GM12878 (cell line): ENCODE results near the gene SORCS1. TPM values are rescaled to one million over a fixed set of nuclear protein-coding genes. Genes with fewer than 3 reads are reported as not detected.

ENCODE experiments used
- ATAC-seq: fragments of 200-7000 bp; cut with Tn5 transposase; 3 replicates; pipeline ENCODE4 v1.9.1; 2020; ENCODE audit warnings: mild to moderate bottlenecking, moderate library complexity
- BruUV-seq: library from RNA; stranded (reverse); fragments of 400-500 nt; replicated peaks from 2 replicates; lab custom pipeline; 2021; lab: Mats Ljungman, UMichigan
- CTCF ChIA-PET: fragments of 300-600 bp; sonication (Branson Sonifier 250); formaldehyde crosslinking; extraction: SDS; loops from one replicate; lab custom pipeline; 2021; ENCODE audit warnings: inconsistent platforms; lab: Yijun Ruan, JAX
- POLR2A ChIA-PET: fragments of 350-600 bp; formaldehyde crosslinking; extraction: SDS; loops from one replicate; lab custom pipeline; 2021; ENCODE audit warnings: inconsistent platforms; lab: Charles Lee
- RAD21 ChIA-PET: fragments of 300-600 bp; sonication (Branson Sonifier 250); formaldehyde crosslinking; loops from one replicate; lab custom pipeline; 2023; ENCODE audit warnings: antibody characterized with exemption; ENCODE audit not compliant: unreplicated experiment; lab: Charles Lee
- SMC1A ChIA-PET: fragments of 300-600 bp; sonication (Branson Sonifier 250); formaldehyde crosslinking; loops from one replicate; lab custom pipeline; 2023; ENCODE audit not compliant: unreplicated experiment, uncharacterized antibody; lab: Charles Lee
- DNase-seq: peaks from one replicate; pipeline ENCODE4 v3.0.0-alpha.2; 2011; ENCODE audit warnings: low read depth, low spot score
- FAIRE-seq: peaks from 3 replicates; lab custom pipeline; 2011; peaks lifted over from hg19 to GRCh38; lab: Jason Lieb, UNC
- H2AFZ ChIP-seq: 2 replicates; pipeline ENCODE4 v1.6.0; 2011; ENCODE audit warnings: low read depth, low read length, control low read depth; ENCODE audit not compliant: control insufficient read depth
- H3K27ac ChIP-seq: 2 replicates; pipeline ENCODE4 v1.5.1; 2011; ENCODE audit warnings: control low read depth; ENCODE audit not compliant: control insufficient read depth, insufficient read depth
- H3K27me3 ChIP-seq, 2 experiments: replicated peaks in 1 of 2; 2 replicates each; pipeline versions ENCODE4 v1.6.0 to v1.6.1; 2011; ENCODE audit warnings: low read length in 1 of 2; ENCODE audit not compliant: control insufficient read depth in 2 of 2, insufficient read depth in 2 of 2
- H3K36me3 ChIP-seq, 2 experiments: 2 replicates each; pipeline ENCODE4 v1.5.1; 2011; ENCODE audit warnings: low read length in 1 of 2; ENCODE audit not compliant: control insufficient read depth in 2 of 2, insufficient read depth in 2 of 2
- H3K4me1 ChIP-seq: 2 replicates; pipeline ENCODE4 v1.6.1; 2011; ENCODE audit warnings: mild to moderate bottlenecking, low read length, moderate library complexity, mixed read lengths; ENCODE audit not compliant: control insufficient read depth, insufficient read depth
- H3K4me2 ChIP-seq: 2 replicates; pipeline ENCODE4 v1.6.0; 2011; ENCODE audit warnings: control low read depth; ENCODE audit not compliant: control insufficient read depth, insufficient read depth
- H3K4me3 ChIP-seq: fragments of 200-600 bp; sonication (generic); 2 replicates; pipeline ENCODE4 v1.5.1; 2016
- H3K79me2 ChIP-seq: 2 replicates; pipeline ENCODE4 v1.6.0; 2011; ENCODE audit warnings: low read length; ENCODE audit not compliant: control insufficient read depth, insufficient read depth
- H3K9ac ChIP-seq: 2 replicates; pipeline ENCODE4 v1.8.0; 2011; ENCODE audit warnings: low read length, control low read depth, mixed read lengths; ENCODE audit not compliant: control insufficient read depth, insufficient read depth
- H3K9me3 ChIP-seq: replicated peaks from 3 replicates; pipeline ENCODE4 v1.5.1; 2011; ENCODE audit warnings: mild to moderate bottlenecking, low read length; ENCODE audit not compliant: control insufficient read depth, insufficient read depth
- H4K20me1 ChIP-seq: 2 replicates; pipeline ENCODE4 v1.6.0; 2011; ENCODE audit not compliant: control insufficient read depth, insufficient read depth
- ASH2L ChIP-seq: fragments of 300-600, 200-600 bp; sonication (generic); IDR thresholded peaks from 2 replicates; pipeline ENCODE4 v1.6.1; 2017; ENCODE audit warnings: low read depth, mild to moderate bottlenecking, borderline replicate concordance
- CHD1 ChIP-seq: IDR thresholded peaks from 2 replicates; pipeline ENCODE4 v1.6.1; 2012; ENCODE audit warnings: low read depth, low read length, improper control_type of control experiment
- MXI1 ChIP-seq: fragments of 150-350 bp; IDR thresholded peaks from 2 replicates; pipeline ENCODE4 v1.6.1; 2011; ENCODE audit warnings: low read depth, mild to moderate bottlenecking, inconsistent platforms, low read length, improper control_type of control experiment
- NFYB ChIP-seq: IDR thresholded peaks from 2 replicates; pipeline ENCODE4 v1.6.1; 2011; ENCODE audit warnings: low read depth, mild to moderate bottlenecking, low read length, improper control_type of control experiment, moderate library complexity; ENCODE audit not compliant: insufficient read depth
- POLR2A ChIP-seq: IDR thresholded peaks from 2 replicates; pipeline ENCODE4 v1.6.1; 2011; ENCODE audit warnings: low read depth, mild to moderate bottlenecking, low read length
- SMAD1 ChIP-seq: fragments of 450-650 bp; IDR thresholded peaks from 2 replicates; pipeline ENCODE4 v1.6.1; 2018; ENCODE audit warnings: mild to moderate bottlenecking, low read depth; ENCODE audit not compliant: partially characterized antibody
- SUZ12 ChIP-seq: fragments of 200-600 bp; sonication (generic); IDR thresholded peaks from one replicate; pipeline ENCODE4 v1.6.1; 2018; ENCODE audit warnings: antibody characterized with exemption, mild to moderate bottlenecking; ENCODE audit not compliant: unreplicated experiment
- TARDBP ChIP-seq: IDR thresholded peaks from 2 replicates; pipeline ENCODE4 v1.6.1; 2016; ENCODE audit warnings: borderline replicate concordance
- USF2 ChIP-seq: IDR thresholded peaks from 2 replicates; pipeline ENCODE4 v1.6.1; 2011; ENCODE audit warnings: low read depth, low read length, improper control_type of control experiment, borderline replicate concordance
- WGBS: methylation state at CpG from one replicate; pipeline ENCODE4 v1.1.6; 2016; ENCODE audit warnings: low lambda C conversion rate; ENCODE audit not compliant: insufficient replicate concordance, insufficient coverage; ENCODE audit errors: missing lambda C conversion rate; 5-methylcytosine and 5-hydroxymethylcytosine counted together
- in situ Hi-C: fragments of 300-500 bp; cut with MboI; formaldehyde crosslinking; loops from 9 replicates; pipeline ENCODE4 v1.14.3; 2018; ENCODE audit warnings: mixed read lengths
- intact Hi-C: fragments of 100-400 bp; cut with micrococcal nuclease; formaldehyde crosslinking; loops from one replicate; pipeline ENCODE4 v1.14.2; 2022; ENCODE audit not compliant: unreplicated experiment
- polyA plus RNA-seq, 11 experiments: library from polyadenylated mRNA; depleted of rRNA in 4 of 11; unstranded in 6 of 11; stranded (reverse) in 5 of 11; fragments of >200 nt; fragmentation: Nextera tagmentation in 4 of 11; fragmentation: Illumina TruSeq in 1 of 11; extraction: Ambion mirVana in 4 of 11; extraction: Trizol in 1 of 11; gene quantifications; 1 replicate in 1 of 11; 2 replicates in 10 of 11; pipeline versions ENCODE4 v1.2.1 to v1.2.3, GENCODE V29; 2011 to 2016; ENCODE audit warnings: inconsistent platforms in 2 of 11, missing spikeins in 2 of 11, low read depth in 1 of 11
- total RNA-seq, 4 experiments: library from RNA; depleted of rRNA in 3 of 4; stranded (reverse); fragments of >200 nt in 3 of 4; fragmentation: Illumina TruSeq in 1 of 4; extraction: Trizol in 1 of 4; gene quantifications; 2 replicates each; pipeline versions ENCODE4 v1.2.1 to v1.2.3, GENCODE V29; 2013 to 2021

SORCS1 gene
- total and polyA plus RNA-seq, 10 of the 15 experiments (the other 5 are each of a cell fraction or from before 2014, with no cell fraction given), result 0.02 to 9.6 (median 0.06) TPM; not detected in 3

GRCh38 chr10:106903180-106903579, 261.3 kb downstream of the SORCS1 start (continued):
- TF ChIP-seq SUZ12, result no peak
- no peak for TF ChIP-seq NFYB
- TF ChIP-seq POLR2A, result no peak
- no peak for TF ChIP-seq USF2

GRCh38 chr10:106900016-106900652, 264.4 kb downstream of the SORCS1 start:
- Histone ChIP-seq H4K20me1 (no peaks in the 10 kb centered on the region), H3K9me3 (no peaks in the 10 kb centered on the region), H3K27me3 (no peaks in the 10 kb centered on the region), H3K36me3 (no peaks in the 10 kb centered on the region), H3K4me3 (no peak overlapping the region), H3K9ac (no peak overlapping the region), H3K27ac (no peak overlapping the region), H3K79me2 (no peaks in the 10 kb centered on the region), H3K4me2 (no peak overlapping the region), H3K4me1 (no peaks in the 10 kb centered on the region), H2AFZ (no peak overlapping the region)
- no TSS peak for BruUV-seq
- in situ Hi-C loops (no loop called here), intact Hi-C loops (no loop called here)
- ChIA-PET RAD21 (interaction anchor here (0.9 kb wide), 1 partner anchor 37 kb away, joined by 3 read pairs; no protein-coding TSS in a partner anchor), SMC1A (interaction anchor here (0.7 to 1.8 kb wide), 5 partner anchors 9 to 30 kb away, joined by 3 to 4 read pairs (median 3); no protein-coding TSS in a partner anchor), POLR2A (interaction anchor here (0.5 kb wide), 2 partner anchors 93 to 219 kb away, joined by 3 to 4 read pairs; no protein-coding TSS in a partner anchor), CTCF (interaction anchor here (0.8 to 1.3 kb wide), 2 partner anchors 8 to 101 kb away, joined by 3 read pairs; no protein-coding TSS in a partner anchor)
- ATAC-seq, result peak; percentile 76
- TF ChIP-seq CHD1 (no peak), TARDBP (no peak), SMAD1 (no peak), MXI1 (no peak), ASH2L (no peak)
- WGBS, result 57% methylated on average over 7 of the region's 7 CpGs
- no peak for DNase-seq
- FAIRE-seq, result no peak
